HG02852 (cell line): ENCODE results near the gene ERLIN1.
"Not testable (repeated sequence)": the region's sequence is repeated elsewhere in the genome, so short reads cannot be mapped to it uniquely, and the experiment has no call there.

Experiments
- ATAC-seq: cut with Tn5 transposase; IDR thresholded peaks from one replicate; pipeline ENCODE4 v1.9.1; 2021; ENCODE audit warnings: mild to moderate bottlenecking, moderate library complexity; ENCODE audit not compliant: unreplicated experiment

Gene ERLIN1

GRCh38 chr10:100138921-100139496, 46.8 kb downstream of the ERLIN1 start:
- ATAC-seq: no peak

DNA sequence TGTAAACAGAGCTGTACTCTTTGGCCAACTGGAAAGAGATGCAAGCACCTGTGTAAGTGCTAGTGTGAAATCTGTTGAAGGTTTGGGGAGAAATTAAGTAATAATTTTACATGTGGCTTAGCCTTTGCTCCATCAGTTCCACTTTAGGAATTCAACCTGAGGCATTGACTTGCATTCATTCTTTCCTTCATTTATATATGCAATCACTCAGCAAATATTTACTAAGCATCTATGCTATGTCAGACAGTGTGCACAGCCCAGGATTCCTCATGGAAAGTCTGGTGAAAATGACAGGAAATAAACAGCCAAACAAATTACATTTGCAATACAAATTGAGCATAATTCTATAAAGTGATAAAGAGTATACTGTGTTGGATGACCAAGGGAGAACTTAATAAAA, 50.3 kb downstream of the ERLIN1 start:
- ATAC-seq: no peak

- no peak for ATAC-seq
Measured at GRCh38 chr10:100133801-100134200, 52.0 kb downstream of the ERLIN1 start.

DNA sequence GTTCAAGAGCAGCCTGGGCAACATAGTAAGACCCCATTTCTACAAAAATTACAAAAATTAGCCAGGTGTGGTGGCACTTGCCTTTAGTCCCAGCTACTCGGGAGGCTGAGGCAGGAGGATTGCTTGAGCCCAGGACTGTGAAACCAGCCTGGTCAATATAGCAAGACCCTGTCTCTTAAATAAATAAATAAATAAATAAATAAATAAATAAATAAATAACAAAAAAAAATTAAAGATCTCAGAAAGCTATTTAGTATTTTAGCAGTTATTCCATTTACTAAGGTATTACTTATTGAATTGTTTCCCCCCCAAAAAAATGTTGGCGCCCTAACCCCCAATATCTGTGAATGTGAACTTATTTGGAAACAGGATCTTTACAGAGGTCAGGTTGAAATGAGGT, 53.4 kb downstream of the ERLIN1 start:
- no peak for ATAC-seq

GRCh38 chr10:100131571-100131970, 54.3 kb downstream of the ERLIN1 start:
- ATAC-seq: no peak

DNA sequence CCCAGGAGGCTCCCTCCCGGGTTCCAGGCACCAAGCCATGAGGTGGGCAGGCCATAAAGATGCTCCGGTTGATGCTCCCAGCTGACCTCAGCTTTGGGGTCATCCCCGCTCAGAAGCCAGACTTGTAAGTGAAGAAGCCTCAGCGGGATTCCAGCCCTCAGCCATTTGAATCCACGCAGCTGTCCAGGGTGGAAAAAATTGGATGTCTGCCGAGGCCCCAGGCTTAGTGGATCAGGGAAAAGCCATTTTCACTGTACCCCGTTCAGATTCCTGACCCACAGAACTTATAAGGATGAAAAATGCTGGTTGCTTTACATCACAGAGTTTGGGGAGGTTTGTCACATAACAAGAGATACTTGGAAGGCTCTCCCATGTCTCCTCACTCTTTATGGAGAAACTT, 55.0 kb downstream of the ERLIN1 start:
- no peak for ATAC-seq

- ATAC-seq: no peak
Measured at GRCh38 chr10:100129424-100129823, 56.4 kb downstream of the ERLIN1 start.

- no peak for ATAC-seq
Measured at GRCh38 chr10:100128951-100129350, 56.9 kb downstream of the ERLIN1 start.

GRCh38 chr10:100125335-100125734, 60.5 kb downstream of the ERLIN1 start:
- not testable (repeated sequence) for ATAC-seq

DNA sequence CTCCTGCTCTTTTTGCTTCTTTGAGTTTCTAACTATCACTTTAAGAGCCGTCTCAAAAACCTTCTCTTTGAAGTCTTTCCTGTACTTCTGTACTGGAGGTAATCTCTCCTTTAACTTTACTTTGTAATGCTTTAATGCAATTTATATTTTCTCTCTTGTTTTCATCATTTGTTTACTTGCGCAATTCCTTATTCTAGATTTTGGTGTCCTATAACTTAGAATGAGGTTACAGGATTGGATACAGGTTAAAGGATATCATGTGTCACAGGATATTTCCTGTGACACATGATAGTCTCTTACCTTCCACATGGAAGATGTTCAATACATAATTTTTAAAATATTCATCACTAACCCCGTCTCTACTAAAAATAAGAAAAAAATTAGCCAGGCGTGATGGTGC, 61.7 kb downstream of the ERLIN1 start:
- no peak for ATAC-seq

DNA sequence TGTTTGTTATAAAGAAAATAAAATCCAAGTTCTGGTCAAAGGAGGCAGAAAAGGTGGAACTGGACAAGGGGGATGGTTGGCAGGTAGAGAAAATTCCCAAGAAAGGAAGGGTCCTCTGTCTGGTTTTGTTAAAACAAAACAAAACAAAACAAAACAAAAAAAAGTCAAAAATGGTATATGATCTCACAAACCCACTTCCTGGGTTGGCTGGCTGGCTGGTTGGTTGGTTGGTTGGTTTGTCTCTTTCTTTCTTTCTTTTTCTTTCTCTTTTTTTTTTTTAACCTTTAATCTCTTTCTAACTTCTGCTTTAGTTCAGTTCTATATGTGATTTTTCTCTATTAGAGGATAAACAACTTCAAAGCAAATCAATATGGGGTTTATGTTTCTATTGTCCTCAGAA, 63.0 kb downstream of the ERLIN1 start:
- ATAC-seq: no peak

- no peak for ATAC-seq
Measured at GRCh38 chr10:100120550-100120949, 65.3 kb downstream of the ERLIN1 start.

GRCh38 chr10:100119726-100120125, 66.1 kb downstream of the ERLIN1 start:
- ATAC-seq: no peak

GRCh38 chr10:100114976-100115770, 70.7 kb downstream of the ERLIN1 start:
- ATAC-seq: no peak

GRCh38 chr10:100114460-100114859, 71.4 kb downstream of the ERLIN1 start:
- no peak for ATAC-seq

DNA sequence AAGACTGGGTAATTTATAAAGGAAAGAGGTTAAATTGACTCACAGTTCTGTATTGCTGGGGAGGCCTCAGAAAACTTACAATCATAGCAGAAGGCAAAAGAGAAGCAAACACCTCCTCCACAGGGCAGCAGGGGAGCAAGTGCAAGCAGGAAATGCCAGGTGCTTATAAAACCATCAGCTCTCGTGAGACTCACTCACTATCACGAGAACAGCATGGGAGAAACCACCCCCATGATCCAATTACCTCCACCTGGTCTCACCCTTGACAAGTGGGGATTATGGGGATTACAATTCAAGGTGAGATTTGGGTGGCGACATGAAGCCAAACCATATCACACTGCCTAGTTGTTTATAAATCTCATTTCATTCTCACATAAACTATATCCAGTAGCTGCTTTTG, 76.2 kb downstream of the ERLIN1 start:
- ATAC-seq: no peak

GRCh38 chr10:100106865-100107264, 79.0 kb downstream of the ERLIN1 start:
- ATAC-seq: no peak

DNA sequence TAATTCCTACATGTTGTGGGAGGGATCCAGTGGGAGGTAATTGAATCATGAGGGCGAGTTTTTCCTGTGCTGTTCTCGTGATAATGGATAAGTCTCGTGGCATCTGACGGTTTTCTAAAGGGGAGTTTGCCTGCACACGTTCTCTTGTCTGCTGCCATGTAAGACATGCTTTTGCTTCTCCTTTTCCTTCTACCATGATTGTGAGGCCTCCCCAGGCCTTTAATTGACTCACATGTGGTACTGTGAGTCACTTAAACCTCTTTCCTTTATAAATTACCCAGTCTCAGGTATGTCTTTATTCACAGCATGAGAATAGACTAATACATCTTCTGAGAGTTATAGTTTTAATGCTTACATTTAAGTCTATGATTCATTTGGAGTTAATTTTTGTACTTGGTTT, 81.5 kb downstream of the ERLIN1 start:
- no peak for ATAC-seq

- no peak for ATAC-seq
Measured at GRCh38 chr10:100103581-100103980, 82.2 kb downstream of the ERLIN1 start.

GRCh38 chr10:100101192-100102076, 84.4 kb downstream of the ERLIN1 start:
- ATAC-seq: no peak

DNA sequence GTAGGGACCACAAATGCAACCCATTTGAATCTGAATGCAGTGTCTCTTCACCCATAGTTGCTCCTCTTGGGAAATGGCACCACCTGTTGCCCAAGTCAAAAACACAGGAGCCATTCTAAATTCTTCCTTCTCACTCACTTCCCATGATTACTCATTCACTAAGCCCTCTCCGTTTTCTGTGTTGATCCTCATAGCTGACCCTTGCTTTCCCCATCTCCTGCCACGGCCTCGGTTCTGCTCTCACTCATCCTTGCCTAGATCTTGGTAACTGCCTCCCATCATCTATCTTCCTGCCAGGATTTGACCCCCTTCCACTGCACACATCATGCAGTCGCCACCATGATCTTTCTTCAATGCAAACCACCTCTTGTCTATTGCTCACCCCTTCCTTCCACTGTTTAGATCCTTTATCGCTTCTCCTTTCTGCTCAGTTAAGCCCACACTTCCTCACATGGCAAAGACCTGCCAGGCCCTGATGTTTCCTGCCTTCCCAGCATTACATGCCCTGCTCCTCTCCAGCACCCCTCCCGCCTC, 85.1 kb downstream of the ERLIN1 start:
- ATAC-seq: no peak
